DMS79 (cell line): ENCODE measurements around the gene LILRB2.
"Not testable (repeated sequence)": the region's sequence is repeated elsewhere in the genome, so short reads cannot be mapped to it uniquely, and the experiment has no call there.

Source experiments
- DNase-seq: peaks from one replicate; lab custom pipeline; 2025; lab: John Stamatoyannopoulos, UW

The LILRB2 gene

GRCh38 chr19:54281007-54281728 lies at the start of gene LILRB2:
TSS of gene LILRB2 (minus strand) at chr19:54281110. CDS start at chr19:54280496, 614 bp downstream.
- DNase-seq: no peak

GRCh38 chr19:54329476-54330165 lies 48.7 kb upstream of the LILRB2 start:
- no peak for DNase-seq

- not testable (repeated sequence) for DNase-seq
These were observed 47.9 kb upstream of the LILRB2 start for GRCh38 chr19:54328781-54329180.

GRCh38 chr19:54325631-54326030 lies 44.7 kb upstream of the LILRB2 start:
- DNase-seq: no peak

- peak; percentile 0 for DNase-seq
These were observed 44.3 kb upstream of the LILRB2 start for GRCh38 chr19:54325194-54325621.

- DNase-seq: no peak
These were observed 43.2 kb upstream of the LILRB2 start for GRCh38 chr19:54324071-54324470.

GRCh38 chr19:54322934-54323333 lies 42.0 kb upstream of the LILRB2 start:
- not testable (repeated sequence) for DNase-seq

- DNase-seq: not testable (repeated sequence)
These were observed 41.4 kb upstream of the LILRB2 start for GRCh38 chr19:54322295-54322694.

- no peak for DNase-seq
These were observed 39.2 kb upstream of the LILRB2 start for GRCh38 chr19:54319892-54320670.

GRCh38 chr19:54319049-54319448 lies 38.1 kb upstream of the LILRB2 start:
- no peak for DNase-seq

- no peak for DNase-seq
These were observed 37.0 kb upstream of the LILRB2 start for GRCh38 chr19:54317965-54318240.

GRCh38 chr19:54317108-54317964 lies 36.4 kb upstream of the LILRB2 start:
- no peak for DNase-seq

GRCh38 chr19:54316746-54317107 lies 35.8 kb upstream of the LILRB2 start:
- DNase-seq: no peak

- no peak for DNase-seq
These were observed 35.0 kb upstream of the LILRB2 start for GRCh38 chr19:54315956-54316355.

GRCh38 chr19:54312436-54313377 lies 31.8 kb upstream of the LILRB2 start, which contains the start of gene LILRA5:
TSS of gene LILRA5 (minus strand) at chr19:54313166. CDS start at chr19:54313019, 147 bp downstream.
- DNase-seq: no peak

- DNase-seq: no peak
These were observed 31.1 kb upstream of the LILRB2 start for GRCh38 chr19:54312011-54312410.

GRCh38 chr19:54311486-54311885 lies 30.6 kb upstream of the LILRB2 start:
- DNase-seq: no peak

GRCh38 chr19:54310543-54310942 lies 29.6 kb upstream of the LILRB2 start:
- no peak for DNase-seq

- DNase-seq: no peak
These were observed 28.9 kb upstream of the LILRB2 start for GRCh38 chr19:54309811-54310210.

GRCh38 chr19:54307389-54308020 lies 26.6 kb upstream of the LILRB2 start:
- DNase-seq: no peak
